Keratinocyte (primary cell): ENCODE data around the gene MAGEA8. TPM values are rescaled to one million over a fixed set of nuclear protein-coding genes. Genes with fewer than 3 reads are reported as not detected.

Source experiments
- DNase-seq: peaks from one replicate; pipeline ENCODE4 v3.0.0-alpha.2; 2011; ENCODE audit warnings: low read depth, missing footprints, low spot score
- FAIRE-seq: peaks from 2 replicates; lab custom pipeline; 2011; peaks lifted over from hg19 to GRCh38; lab: Jason Lieb, UNC
- H2AFZ ChIP-seq: 2 replicates; pipeline ENCODE4 v1.6.0; 2012; ENCODE audit warnings: low read length, control low read depth, inconsistent platforms; ENCODE audit not compliant: control insufficient read depth
- H3K27ac ChIP-seq: 2 replicates; pipeline ENCODE4 v1.5.1; 2011; ENCODE audit warnings: low read length; ENCODE audit not compliant: control insufficient read depth, insufficient read depth
- H3K27me3 ChIP-seq: 3 replicates; pipeline ENCODE4 v1.6.0; 2011; ENCODE audit warnings: low read length; ENCODE audit not compliant: control insufficient read depth, insufficient read depth; ENCODE audit errors: extremely low read depth
- H3K36me3 ChIP-seq, 2 experiments: 2 replicates in 1 of 2; 3 replicates in 1 of 2; pipeline ENCODE4 v1.5.1; 2011; ENCODE audit warnings: low read length in 2 of 2, mild to moderate bottlenecking in 1 of 2; ENCODE audit not compliant: control insufficient read depth in 2 of 2, insufficient read depth in 2 of 2; ENCODE audit errors: extremely low read depth in 1 of 2
- H3K4me1 ChIP-seq: 3 replicates; pipeline ENCODE4 v1.5.1; 2011; ENCODE audit warnings: low read length; ENCODE audit not compliant: control insufficient read depth, insufficient read depth; ENCODE audit errors: extremely low read depth
- H3K4me2 ChIP-seq: 3 replicates; pipeline ENCODE4 v1.6.0; 2011; ENCODE audit warnings: low read depth, low read length; ENCODE audit not compliant: control insufficient read depth, insufficient read depth; ENCODE audit errors: extremely low read depth
- H3K4me3 ChIP-seq, 3 experiments: fragments of 200-600 bp in 1 of 3; sonication (generic) in 1 of 3; 2 replicates in 2 of 3; 3 replicates in 1 of 3; pipeline ENCODE4 v1.5.1; 2011 to 2016; ENCODE audit warnings: low read length in 3 of 3, mild to moderate bottlenecking in 3 of 3, control low read depth in 2 of 3, inconsistent platforms in 1 of 3, low read depth in 1 of 3, mixed read lengths in 1 of 3, mixed run types in 1 of 3, moderate library complexity in 1 of 3; ENCODE audit not compliant: control insufficient read depth in 2 of 3, insufficient read depth in 2 of 3; ENCODE audit errors: extremely low read depth in 1 of 3
- H3K79me2 ChIP-seq: 2 replicates; pipeline ENCODE4 v1.6.0; 2012; ENCODE audit warnings: low read length; ENCODE audit not compliant: control insufficient read depth, insufficient read depth
- H3K9ac ChIP-seq: 3 replicates; pipeline ENCODE4 v1.6.0; 2011; ENCODE audit warnings: low read length; ENCODE audit not compliant: control insufficient read depth, insufficient read depth; ENCODE audit errors: extremely low read depth
- H3K9me1 ChIP-seq: 3 replicates; pipeline ENCODE4 v1.6.0; 2011; ENCODE audit warnings: low read length; ENCODE audit not compliant: control insufficient read depth, insufficient read depth; ENCODE audit errors: extremely low read depth
- H3K9me3 ChIP-seq: 2 replicates; pipeline ENCODE4 v1.5.1; 2012; ENCODE audit warnings: low read depth, low read length; ENCODE audit not compliant: control insufficient read depth
- H4K20me1 ChIP-seq: 3 replicates; pipeline ENCODE4 v1.6.0; 2011; ENCODE audit warnings: low read length; ENCODE audit not compliant: control insufficient read depth, insufficient read depth; ENCODE audit errors: extremely low read depth
- CTCF ChIP-seq, 3 experiments: IDR thresholded peaks in 1 of 3; conservative IDR thresholded peaks in 1 of 3; optimal IDR thresholded peaks in 1 of 3; 2 replicates in 2 of 3; 3 replicates in 1 of 3; pipeline versions ENCODE3 to v1.5.1; 2011; ENCODE audit warnings: low read length in 3 of 3, mild to moderate bottlenecking in 3 of 3, moderate library complexity in 2 of 3, control low read depth in 1 of 3, inconsistent platforms in 1 of 3; ENCODE audit not compliant: insufficient read depth in 2 of 3; ENCODE audit errors: extremely low read depth in 1 of 3
- EZH2 ChIP-seq: IDR thresholded peaks from one replicate; pipeline ENCODE4 v1.6.1; 2012; ENCODE audit warnings: inconsistent platforms, mild to moderate bottlenecking, low read length, moderate library complexity
- dilution Hi-C: fragments of 300-500 bp; cut with MboI; formaldehyde crosslinking; loops from one replicate; pipeline ENCODE4 v1.7.0; 2020; ENCODE audit warnings: low sequenced_read_pairs; ENCODE audit not compliant: extremely low pct_ligation_motif_present
- polyA plus RNA-seq, 5 experiments: library from polyadenylated mRNA; depleted of rRNA in 3 of 5; stranded (reverse) in 3 of 5; stranded (forward) in 1 of 5; unstranded in 1 of 5; fragments of >200 nt; gene quantifications; 1 replicate in 1 of 5; 2 replicates in 3 of 5; 3 replicates in 1 of 5; pipeline versions ENCODE4 v1.2.1 to v1.2.3, GENCODE V29; 2011 to 2012; ENCODE audit warnings: missing spikeins in 2 of 5, low read depth in 1 of 5, low replicate concordance in 1 of 5

The MAGEA8 gene
- polyA plus RNA-seq, 1 donor (not counting 4 experiments of a cell fraction or from before 2014, with no cell fraction given), result not detected

- Histone ChIP-seq H3K9me3 (no peaks in the 10 kb centered on the region), H4K20me1 (no peaks in the 10 kb centered on the region), H3K36me3 (no peaks in the 10 kb centered on the region), H3K4me3 (no peak overlapping the region), H3K79me2 (no peaks in the 10 kb centered on the region), H2AFZ (no peak overlapping the region), H3K27ac (no peak overlapping the region), H3K4me2 (no peak overlapping the region), H3K4me1 (no peaks in the 10 kb centered on the region), H3K9ac (no peak overlapping the region), H3K27me3 (no peaks in the 10 kb centered on the region), H3K9me1 (no peaks in the 10 kb centered on the region)
- no peak for FAIRE-seq
- no peak for DNase-seq
- TF ChIP-seq EZH2, result no peak
- no peak for TF ChIP-seq CTCF (optimal IDR thresholded peaks at IDR 0.05 in 1 of 3, IDR thresholded peaks at IDR 0.05 in 1 of 3, conservative IDR thresholded peaks at IDR 0.05 in 1 of 3; ENCODE audit: extremely low read depth in 1 of 3, insufficient read depth in 2 of 3, low read length in 3 of 3)
- dilution Hi-C loops, result no loop called here
Observed at GRCh38 chrX:149867488-149867887, 13.5 kb upstream of the MAGEA8 start.

GRCh38 chrX:149870840-149871239 is 10.1 kb upstream of the MAGEA8 start:
- H3K9me1 ChIP-seq, result no peaks in the 10 kb centered on the region
- no peak overlapping the region for H3K9ac ChIP-seq
- no peak for FAIRE-seq
- TF ChIP-seq EZH2 (no peak), CTCF (optimal IDR thresholded peaks at IDR 0.05 in 1 of 3, IDR thresholded peaks at IDR 0.05 in 1 of 3, conservative IDR thresholded peaks at IDR 0.05 in 1 of 3; ENCODE audit: extremely low read depth in 1 of 3, insufficient read depth in 2 of 3, low read length in 3 of 3) (no peak)
- dilution Hi-C loops, result no loop called here
- H3K9me3 ChIP-seq, result no peaks in the 10 kb centered on the region
- H4K20me1 ChIP-seq, result no peaks in the 10 kb centered on the region
- H2AFZ ChIP-seq, result no peak overlapping the region
- H3K36me3 ChIP-seq, result no peaks in the 10 kb centered on the region
- no peak for DNase-seq
- H3K27me3 ChIP-seq, result no peaks in the 10 kb centered on the region
- H3K27ac ChIP-seq, result no peak overlapping the region
- no peak overlapping the region for H3K4me2 ChIP-seq
- no peak overlapping the region for H3K4me3 ChIP-seq
- H3K4me1 ChIP-seq, result no peaks in the 10 kb centered on the region
- H3K79me2 ChIP-seq, result no peaks in the 10 kb centered on the region
